Panc1 (cell line): ENCODE results near the gene RPS14. TPM values are rescaled to one million over a fixed set of nuclear protein-coding genes. Genes with fewer than 3 reads are reported as not detected.

Experiments used
- ATAC-seq: fragments of 200-7000 bp; cut with Tn5 transposase; 2 replicates; pipeline ENCODE4 v1.9.1; 2020; ENCODE audit warnings: mild to moderate bottlenecking, moderate library complexity
- BruUV-seq: library from RNA; stranded (reverse); fragments of 400-500 nt; replicated peaks from 2 replicates; lab custom pipeline; 2021; lab: Mats Ljungman, UMichigan
- CTCF ChIA-PET: fragments of 300-600 bp; sonication (Branson Sonifier 250); formaldehyde crosslinking; loops from one replicate; lab custom pipeline; 2022; ENCODE audit warnings: antibody characterized with exemption; lab: Charles Lee
- POLR2A ChIA-PET: fragments of 300-600 bp; sonication (Branson Sonifier 250); formaldehyde crosslinking; loops from one replicate; lab custom pipeline; 2022; ENCODE audit warnings: antibody characterized with exemption; lab: Charles Lee
- DNase-seq: peaks from one replicate; pipeline ENCODE4 v3.0.0-alpha.2; 2010; ENCODE audit warnings: low read depth, low spot score
- H3K27ac ChIP-seq: 2 replicates; pipeline ENCODE4 v1.5.1; 2011; ENCODE audit warnings: mild to moderate bottlenecking, low read length, inconsistent platforms
- H3K27me3 ChIP-seq: fragments of 200-500 bp; sonication (Bioruptor generic); 2 replicates; pipeline ENCODE4 v1.6.0; 2014; ENCODE audit warnings: low read length, inconsistent platforms; ENCODE audit not compliant: control insufficient read depth, insufficient read depth
- H3K36me3 ChIP-seq: fragments of 200-500 bp; sonication (Bioruptor generic); 2 replicates; pipeline ENCODE4 v1.5.1; 2014; ENCODE audit warnings: inconsistent platforms, mild to moderate bottlenecking, low read length, moderate library complexity; ENCODE audit not compliant: control insufficient read depth, insufficient read depth
- H3K4me1 ChIP-seq: 2 replicates; pipeline ENCODE4 v1.5.1; 2011; ENCODE audit warnings: inconsistent platforms, mild to moderate bottlenecking, low read length, moderate library complexity; ENCODE audit not compliant: control insufficient read depth, insufficient read depth
- H3K4me3 ChIP-seq, 2 experiments: 2 replicates each; pipeline ENCODE4 v1.5.1; 2011 to 2012; ENCODE audit warnings: low read depth in 2 of 2, low read length in 2 of 2, mild to moderate bottlenecking in 2 of 2, inconsistent platforms in 1 of 2, moderate library complexity in 1 of 2
- H3K9me3 ChIP-seq: fragments of 200-500 bp; sonication (Bioruptor generic); 2 replicates; pipeline ENCODE4 v1.5.1; 2014; ENCODE audit warnings: low read depth, mild to moderate bottlenecking, inconsistent platforms, low read length, moderate library complexity; ENCODE audit not compliant: control insufficient read depth, insufficient read depth
- POLR2AphosphoS5 ChIP-seq: IDR thresholded peaks from 2 replicates; pipeline ENCODE4 v1.6.1; 2012; ENCODE audit warnings: mild to moderate bottlenecking, low read depth, low read length, moderate library complexity
- SIN3A ChIP-seq: IDR thresholded peaks from 2 replicates; pipeline ENCODE4 v1.6.1; 2012; ENCODE audit warnings: low read depth, mild to moderate bottlenecking, low read length, moderate library complexity, borderline replicate concordance; ENCODE audit not compliant: insufficient read depth
- TCF7L2 ChIP-seq: IDR thresholded peaks from 2 replicates; pipeline ENCODE4 v1.6.1; 2011; ENCODE audit warnings: mild to moderate bottlenecking, low read depth, low read length, inconsistent platforms
- in situ Hi-C: cut with HindIII; loops from 2 replicates; pipeline ENCODE4 v1.10.0; 2016; ENCODE audit warnings: low sequenced_read_pairs, low pct_unique_long_range_greater_than_20kb
- intact Hi-C: fragments of 100-400 bp; cut with micrococcal nuclease; formaldehyde crosslinking; loops from one replicate; pipeline ENCODE4 v1.10.0; 2022; ENCODE audit not compliant: unreplicated experiment
- total RNA-seq: library from RNA; stranded (reverse); gene quantifications from one replicate; pipeline ENCODE4 v1.2.1, GENCODE V29; 2021; ENCODE audit not compliant: unreplicated experiment
- TF ChIP-seq, protein P1 (sequence below), 2 experiments: IDR thresholded peaks; 2 replicates each; pipeline ENCODE4 v1.6.1; 2011 to 2012; ENCODE audit warnings: low read depth in 2 of 2, control low read depth in 1 of 2, low read length in 1 of 2, mild to moderate bottlenecking in 1 of 2, moderate library complexity in 1 of 2; ENCODE audit not compliant: insufficient read depth in 1 of 2
- TF ChIP-seq, protein P2 (sequence below): fragments of 450-650 bp; IDR thresholded peaks from 2 replicates; pipeline ENCODE4 v1.5.1; 2017; ENCODE audit warnings: mild to moderate bottlenecking

The RPS14 gene
- total RNA-seq, 1 experiment from 2014 or later: 1,959 TPM

DNA sequence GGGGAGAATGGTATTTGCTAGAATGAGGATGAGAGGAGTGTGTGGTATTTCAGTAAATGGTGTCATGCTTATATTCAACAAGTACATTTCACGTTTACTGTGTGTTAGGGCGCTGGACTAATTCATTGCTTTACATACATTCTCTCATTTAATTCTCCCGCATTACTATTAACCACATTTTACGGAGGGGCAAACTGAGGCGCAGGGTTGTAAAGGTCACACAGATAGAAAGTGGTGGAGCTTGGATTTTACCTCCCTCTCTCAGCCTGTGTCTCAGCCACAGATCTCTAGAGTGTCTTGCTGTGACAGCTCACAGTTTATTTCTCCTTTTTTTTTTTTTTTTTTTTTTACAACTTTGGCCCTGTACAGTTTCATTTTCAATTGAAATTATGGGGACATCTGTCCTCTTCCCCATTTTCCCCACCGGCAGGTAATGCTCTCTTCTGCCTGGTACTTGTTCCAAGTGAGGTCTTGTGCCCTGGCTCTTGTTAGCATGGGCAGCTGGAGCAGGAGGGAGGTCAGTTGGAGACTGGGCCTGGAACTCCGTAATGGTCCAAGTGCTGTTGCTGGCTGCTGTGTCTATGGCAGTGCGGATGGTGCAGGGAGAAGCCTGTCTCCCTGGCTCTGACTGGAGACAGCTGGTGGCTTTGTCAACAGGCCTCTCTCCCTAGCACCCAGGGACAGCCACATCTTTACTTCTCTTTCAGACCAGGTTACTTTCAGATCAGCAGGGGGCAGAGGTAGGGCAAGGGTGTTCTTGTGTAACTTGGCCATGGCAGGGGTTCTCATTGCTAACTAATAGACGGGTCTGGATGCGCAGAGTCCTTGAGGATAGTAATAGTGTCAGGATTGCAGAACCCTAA is 37.9 kb upstream of the RPS14 start:
- intact Hi-C loops (no loop called here), in situ Hi-C loops (no loop called here)
- TF ChIP-seq SIN3A (no peak), TCF7L2 (no peak), POLR2AphosphoS5 (no peak)
- TF ChIP-seq, protein P1, sequence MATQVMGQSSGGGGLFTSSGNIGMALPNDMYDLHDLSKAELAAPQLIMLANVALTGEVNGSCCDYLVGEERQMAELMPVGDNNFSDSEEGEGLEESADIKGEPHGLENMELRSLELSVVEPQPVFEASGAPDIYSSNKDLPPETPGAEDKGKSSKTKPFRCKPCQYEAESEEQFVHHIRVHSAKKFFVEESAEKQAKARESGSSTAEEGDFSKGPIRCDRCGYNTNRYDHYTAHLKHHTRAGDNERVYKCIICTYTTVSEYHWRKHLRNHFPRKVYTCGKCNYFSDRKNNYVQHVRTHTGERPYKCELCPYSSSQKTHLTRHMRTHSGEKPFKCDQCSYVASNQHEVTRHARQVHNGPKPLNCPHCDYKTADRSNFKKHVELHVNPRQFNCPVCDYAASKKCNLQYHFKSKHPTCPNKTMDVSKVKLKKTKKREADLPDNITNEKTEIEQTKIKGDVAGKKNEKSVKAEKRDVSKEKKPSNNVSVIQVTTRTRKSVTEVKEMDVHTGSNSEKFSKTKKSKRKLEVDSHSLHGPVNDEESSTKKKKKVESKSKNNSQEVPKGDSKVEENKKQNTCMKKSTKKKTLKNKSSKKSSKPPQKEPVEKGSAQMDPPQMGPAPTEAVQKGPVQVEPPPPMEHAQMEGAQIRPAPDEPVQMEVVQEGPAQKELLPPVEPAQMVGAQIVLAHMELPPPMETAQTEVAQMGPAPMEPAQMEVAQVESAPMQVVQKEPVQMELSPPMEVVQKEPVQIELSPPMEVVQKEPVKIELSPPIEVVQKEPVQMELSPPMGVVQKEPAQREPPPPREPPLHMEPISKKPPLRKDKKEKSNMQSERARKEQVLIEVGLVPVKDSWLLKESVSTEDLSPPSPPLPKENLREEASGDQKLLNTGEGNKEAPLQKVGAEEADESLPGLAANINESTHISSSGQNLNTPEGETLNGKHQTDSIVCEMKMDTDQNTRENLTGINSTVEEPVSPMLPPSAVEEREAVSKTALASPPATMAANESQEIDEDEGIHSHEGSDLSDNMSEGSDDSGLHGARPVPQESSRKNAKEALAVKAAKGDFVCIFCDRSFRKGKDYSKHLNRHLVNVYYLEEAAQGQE (IDR thresholded peaks at IDR 0.05; ENCODE audit: insufficient read depth in 1 of 2, low read depth in 2 of 2, low read length in 1 of 2): no peak
- H3K4me1 ChIP-seq: peaks cover 63% of the 10 kb centered on the region
- H3K4me3 ChIP-seq: peak overlapping the region; percentile 79 to 81
- no peaks in the 10 kb centered on the region for H3K27me3 ChIP-seq
- no peak for DNase-seq
- BruUV-seq: no TSS peak
- ChIA-PET CTCF (interaction anchor here (0.6 to 0.9 kb wide), 3 partner anchors 12 to 603 kb away, joined by 3 to 9 read pairs (median 3); no protein-coding TSS in a partner anchor), POLR2A (interaction anchor here (0.6 kb wide), 3 partner anchors 11 to 125 kb away, joined by 3 to 6 read pairs (median 5); no protein-coding TSS in a partner anchor)
- H3K9me3 ChIP-seq: no peaks in the 10 kb centered on the region
- H3K36me3 ChIP-seq: no peaks in the 10 kb centered on the region
- peak overlapping the region; percentile 95 for H3K27ac ChIP-seq
- ATAC-seq: peak; percentile 17

DNA sequence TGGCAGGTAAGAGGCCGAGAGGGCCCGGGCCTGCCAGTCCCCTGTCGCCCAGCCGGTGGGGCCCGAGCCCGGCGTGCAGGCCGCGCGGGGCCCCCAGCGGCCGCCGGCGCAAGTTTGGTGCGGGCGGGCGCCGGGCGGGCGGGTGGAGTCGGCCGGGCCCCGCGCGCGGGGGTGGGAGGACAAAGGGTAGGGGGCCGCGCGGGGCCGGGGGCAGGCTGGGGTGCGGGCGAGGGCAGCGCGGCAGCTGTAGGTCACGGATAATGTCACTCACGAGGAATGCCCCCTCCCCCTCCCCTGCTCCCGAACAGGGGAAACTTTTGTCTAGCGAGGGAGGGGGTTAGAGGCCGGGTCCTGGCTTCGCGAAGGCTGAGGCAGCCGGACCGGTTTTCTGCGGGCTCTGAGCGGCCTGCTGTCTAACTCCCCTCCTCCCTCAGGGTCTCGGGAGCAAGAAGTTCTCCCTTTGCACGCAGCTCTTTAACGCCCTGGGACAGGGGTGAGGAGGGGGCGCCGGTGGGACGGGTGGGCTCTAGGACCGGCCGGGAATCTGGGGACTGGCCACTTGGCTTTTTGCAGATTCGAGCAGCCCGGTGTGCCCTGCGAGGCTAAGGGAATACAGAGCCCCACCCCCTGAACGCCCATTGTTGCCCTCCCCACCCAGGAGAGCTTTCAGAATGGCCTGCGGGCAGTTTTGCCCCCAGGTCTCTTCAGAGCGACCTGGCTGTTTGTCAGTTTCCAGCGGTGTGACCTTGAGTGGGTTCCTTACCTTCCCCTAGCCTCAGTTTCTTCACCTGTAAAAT is 37.1 kb upstream of the RPS14 start:
- TF ChIP-seq, protein P2, sequence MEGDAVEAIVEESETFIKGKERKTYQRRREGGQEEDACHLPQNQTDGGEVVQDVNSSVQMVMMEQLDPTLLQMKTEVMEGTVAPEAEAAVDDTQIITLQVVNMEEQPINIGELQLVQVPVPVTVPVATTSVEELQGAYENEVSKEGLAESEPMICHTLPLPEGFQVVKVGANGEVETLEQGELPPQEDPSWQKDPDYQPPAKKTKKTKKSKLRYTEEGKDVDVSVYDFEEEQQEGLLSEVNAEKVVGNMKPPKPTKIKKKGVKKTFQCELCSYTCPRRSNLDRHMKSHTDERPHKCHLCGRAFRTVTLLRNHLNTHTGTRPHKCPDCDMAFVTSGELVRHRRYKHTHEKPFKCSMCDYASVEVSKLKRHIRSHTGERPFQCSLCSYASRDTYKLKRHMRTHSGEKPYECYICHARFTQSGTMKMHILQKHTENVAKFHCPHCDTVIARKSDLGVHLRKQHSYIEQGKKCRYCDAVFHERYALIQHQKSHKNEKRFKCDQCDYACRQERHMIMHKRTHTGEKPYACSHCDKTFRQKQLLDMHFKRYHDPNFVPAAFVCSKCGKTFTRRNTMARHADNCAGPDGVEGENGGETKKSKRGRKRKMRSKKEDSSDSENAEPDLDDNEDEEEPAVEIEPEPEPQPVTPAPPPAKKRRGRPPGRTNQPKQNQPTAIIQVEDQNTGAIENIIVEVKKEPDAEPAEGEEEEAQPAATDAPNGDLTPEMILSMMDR: no peak
- TF ChIP-seq SIN3A: 0 out of 2 replicates have a peak, but pooled peaks have one; percentile 25
- peak; percentile 21; the same call in 1 of the 2 replicates for TF ChIP-seq POLR2AphosphoS5
- H3K36me3 ChIP-seq: no peaks in the 10 kb centered on the region

More for the DNA sequence above, 37.1 kb upstream of the RPS14 start:
- H3K4me1 ChIP-seq: peaks cover 55% of the 10 kb centered on the region
- H3K27me3 ChIP-seq: no peaks in the 10 kb centered on the region
- H3K27ac ChIP-seq: peak overlapping the region; percentile 95
- peak overlapping the region; percentile 79 to 81 for H3K4me3 ChIP-seq
- CTCF ChIA-PET: interaction anchor here (0.6 to 0.9 kb wide), 4 partner anchors 11 to 604 kb away, joined by 3 to 9 read pairs (median 4); no protein-coding TSS in a partner anchor
- POLR2A ChIA-PET: interaction anchor here (0.6 kb wide), 4 partner anchors 11 to 126 kb away, joined by 3 to 8 read pairs (median 6); no protein-coding TSS in a partner anchor
- BruUV-seq: no TSS peak
- ATAC-seq (peak; percentile 60), DNase-seq (no peak)
- H3K9me3 ChIP-seq: no peaks in the 10 kb centered on the region
- in situ Hi-C loops: no loop called here
- intact Hi-C loops: no loop called here
